ENCODE measurements around the gene UBAC1.
A peak's percentile ranks its signal among the peaks of the same experiment; 100 is the strongest.

The UBAC1 gene

DNA sequence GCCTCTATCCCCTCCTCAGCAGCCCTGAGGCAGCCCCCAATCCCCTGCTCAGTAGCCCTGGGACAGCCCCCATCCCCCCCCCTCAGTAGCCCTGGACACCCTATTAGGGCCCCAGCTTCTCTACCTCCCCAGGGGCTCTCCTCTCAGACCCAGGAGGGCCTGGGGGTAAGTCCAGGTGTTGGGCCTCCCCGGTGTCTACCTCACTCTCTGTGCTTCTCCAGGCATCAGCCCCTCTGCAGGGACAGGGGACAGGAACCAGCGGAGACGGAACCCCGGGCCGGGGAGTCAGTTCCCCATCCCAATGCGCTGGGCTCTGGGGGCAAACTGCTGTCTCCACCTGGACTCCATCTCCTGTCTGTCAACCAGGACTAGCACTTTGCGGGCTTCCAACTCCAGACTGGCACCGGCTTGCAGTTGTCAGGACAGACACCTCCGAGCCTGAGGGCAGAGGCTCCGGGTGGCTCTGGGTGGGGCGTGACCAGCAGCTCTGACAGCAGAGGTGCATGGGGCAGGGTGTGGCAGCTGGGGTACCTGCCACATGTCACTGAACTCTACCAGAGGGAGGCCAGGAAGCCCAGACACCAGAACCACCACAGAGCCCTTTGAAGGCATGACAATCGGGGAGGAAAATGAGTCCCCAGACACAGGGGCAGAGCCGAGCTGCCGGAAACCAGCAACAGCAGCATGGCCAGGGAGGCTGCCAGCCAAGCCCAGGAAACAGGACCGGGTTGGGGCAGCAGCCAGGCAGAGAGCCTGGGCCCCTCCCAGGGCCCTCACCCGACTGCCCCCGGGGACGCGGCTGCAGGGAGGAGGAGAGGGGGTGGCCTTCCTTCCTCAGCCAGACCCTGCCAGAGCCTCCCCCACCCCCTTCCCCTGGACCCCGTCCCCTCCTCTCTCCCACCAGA, 17.7 kb upstream of the UBAC1 start:
- no peak overlapping the region for H3K4me3 ChIP-seq (ENCODE audit: low read depth, low read length)
- DNase-seq (ENCODE audit: low read depth), result no peak
- no peak for TF ChIP-seq CTCF (IDR thresholded peaks at IDR 0.05; ENCODE audit: control insufficient read depth, extremely low read depth, insufficient read depth)

- H3K4me3 ChIP-seq (ENCODE audit: low read depth, low read length), result no peak overlapping the region
- no peak for TF ChIP-seq CTCF (IDR thresholded peaks at IDR 0.05; ENCODE audit: control insufficient read depth, extremely low read depth, insufficient read depth)
These were observed 15.8 kb upstream of the UBAC1 start for GRCh38 chr9:135976944-135977343.

DNA sequence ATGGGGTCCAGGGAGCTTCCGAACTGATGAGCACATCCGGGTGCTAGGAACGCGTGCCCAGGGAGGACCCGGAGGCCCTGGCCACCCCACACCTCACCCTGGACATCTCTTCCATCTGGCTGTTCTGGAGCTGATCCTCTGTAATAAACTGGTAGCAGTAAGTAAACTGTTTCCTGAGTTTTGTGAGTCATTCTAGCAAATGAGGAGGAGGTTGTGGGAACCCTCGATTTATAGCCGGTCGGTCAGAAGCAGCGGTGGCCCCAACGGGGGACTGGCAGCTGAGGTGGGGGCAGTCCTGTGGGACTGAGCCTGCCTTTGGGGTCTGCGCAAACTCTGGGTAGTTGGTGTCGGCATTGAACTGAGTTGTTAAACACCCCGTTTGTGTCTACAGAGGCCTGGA, 15.4 kb upstream of the UBAC1 start:
- no peak for DNase-seq (ENCODE audit: low read depth)
- TF ChIP-seq CTCF (IDR thresholded peaks at IDR 0.05; ENCODE audit: control insufficient read depth, extremely low read depth, insufficient read depth), result no peak
- no peak overlapping the region for H3K4me3 ChIP-seq (ENCODE audit: low read depth, low read length)

More at GRCh38 chr9:135976944-135977343, 15.8 kb upstream of the UBAC1 start:
- DNase-seq (ENCODE audit: low read depth), result no peak

- TF ChIP-seq CTCF (IDR thresholded peaks at IDR 0.05; ENCODE audit: control insufficient read depth, extremely low read depth, insufficient read depth), result no peak
- no peak overlapping the region for H3K4me3 ChIP-seq (ENCODE audit: low read depth, low read length)
- no peak for DNase-seq (ENCODE audit: low read depth)
These were observed 14.7 kb upstream of the UBAC1 start for GRCh38 chr9:135975834-135976233.

GRCh38 chr9:135974220-135974573, 13.0 kb upstream of the UBAC1 start:
- H3K4me3 ChIP-seq (ENCODE audit: low read depth, low read length), result no peak overlapping the region
- DNase-seq (ENCODE audit: low read depth), result no peak
- TF ChIP-seq CTCF (IDR thresholded peaks at IDR 0.05; ENCODE audit: control insufficient read depth, extremely low read depth, insufficient read depth), result 0 out of 2 replicates have a peak, but pooled peaks have one; percentile 8

DNA sequence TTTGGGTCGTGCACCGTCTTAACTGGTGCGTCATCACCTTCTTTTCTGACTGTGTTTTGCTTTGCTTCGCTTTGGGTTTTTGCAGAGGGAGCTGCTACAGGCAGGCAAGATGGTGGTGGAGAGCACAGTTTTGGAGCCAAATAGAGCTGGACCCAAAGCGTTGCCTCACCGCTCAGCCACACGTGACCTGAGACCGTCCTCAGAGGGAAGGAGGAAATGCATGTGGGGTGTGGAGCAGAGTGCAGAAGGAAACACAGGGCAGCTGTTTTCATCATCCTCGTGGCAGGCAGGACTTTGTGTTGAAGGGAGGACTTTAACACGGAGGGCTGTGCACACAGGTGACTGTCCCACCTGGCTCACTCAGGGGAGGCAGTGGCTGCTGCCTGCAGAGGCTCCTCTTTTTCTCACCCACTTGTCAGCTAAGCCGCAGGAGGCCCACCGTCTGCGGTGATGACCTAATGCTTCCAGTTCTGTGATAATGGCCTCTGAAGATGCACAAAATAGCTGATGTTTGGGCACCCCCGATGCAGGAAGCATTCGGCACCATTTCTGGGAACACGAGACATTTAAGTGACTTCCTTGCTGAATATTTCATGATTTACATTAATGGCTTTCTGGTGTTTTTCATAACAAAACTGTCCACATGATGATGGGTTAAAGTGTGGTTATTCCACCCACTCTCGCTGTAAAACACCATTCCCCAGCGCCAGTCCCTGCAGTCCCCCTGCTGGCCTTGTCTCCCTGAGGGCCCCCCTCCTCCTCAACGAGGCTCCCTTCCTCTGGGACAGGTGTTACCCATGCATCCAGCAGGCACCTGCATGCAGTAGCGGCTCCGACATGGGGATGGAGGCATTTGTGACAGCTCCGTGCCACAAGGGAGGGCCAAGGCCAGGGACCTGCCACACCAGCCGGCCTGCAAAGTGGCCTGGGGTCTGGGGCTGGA, 12.4 kb upstream of the UBAC1 start:
- DNase-seq (ENCODE audit: low read depth), result no peak
- no peak overlapping the region for H3K4me3 ChIP-seq (ENCODE audit: low read depth, low read length)
- TF ChIP-seq CTCF (IDR thresholded peaks at IDR 0.05; ENCODE audit: control insufficient read depth, extremely low read depth, insufficient read depth), result no peak

All from LNCaP clone FGC (cell line).